H1 (cell line): Measurements from ENCODE around the gene TPRKB. TPM values are rescaled to one million over a fixed set of nuclear protein-coding genes. Genes with fewer than 3 reads are reported as not detected.

Source experiments
- HDAC2 ChIP-seq, 2 experiments: fragments of 300-600 bp in 1 of 2; sonication (generic) in 1 of 2; IDR thresholded peaks; 2 replicates each; pipeline ENCODE4 v1.6.1; 2011 to 2012; ENCODE audit warnings: low read depth in 2 of 2, low read length in 2 of 2, mild to moderate bottlenecking in 2 of 2, moderate library complexity in 2 of 2, borderline replicate concordance in 1 of 2, inconsistent platforms in 1 of 2
- HDAC6 ChIP-seq: IDR thresholded peaks from one replicate; pipeline ENCODE4 v1.7.1; 2012; ENCODE audit warnings: low read depth, mild to moderate bottlenecking, inconsistent platforms, low read length, moderate library complexity
- KDM5A ChIP-seq: fragments of 200-600 bp; IDR thresholded peaks from 2 replicates; pipeline ENCODE4 v1.7.1; 2012; ENCODE audit warnings: mild to moderate bottlenecking, low read length, inconsistent platforms, mixed read lengths
- SIRT6 ChIP-seq: IDR thresholded peaks from one replicate; pipeline ENCODE4 v1.7.1; 2012; ENCODE audit warnings: low read length, inconsistent platforms
- ZNF274 ChIP-seq: IDR thresholded peaks from 2 replicates; pipeline ENCODE4 v1.7.0; 2012; ENCODE audit warnings: low read length, borderline replicate concordance; ENCODE audit errors: extremely low read depth
- polyA plus RNA-seq, 7 experiments: library from polyadenylated mRNA; depleted of rRNA in 3 of 7; stranded (reverse) in 5 of 7; unstranded in 2 of 7; fragments of >200 nt in 5 of 7; fragments of 200-250 nt in 2 of 7; gene quantifications; 1 replicate in 5 of 7; 2 replicates in 1 of 7; 4 replicates in 1 of 7; pipeline versions ENCODE4 v1.2.1 to v1.2.3, GENCODE V29; 2011 to 2013; ENCODE audit warnings: missing spikeins in 2 of 7, mixed read lengths in 2 of 7
- total RNA-seq: library from RNA; stranded (reverse); fragmentation: NEBNext Ultra II Directional; extraction: Animal tissue kit (Norgen Biotek cat#: 25700); gene quantifications from 2 replicates; pipeline ENCODE4 v1.2.1, GENCODE V29; 2021

TPRKB gene
- total and polyA plus RNA-seq, 2 of the 8 experiments (the other 6 are each of a cell fraction or from before 2014, with no cell fraction given) = 40.3 to 41.6 TPM

DNA sequence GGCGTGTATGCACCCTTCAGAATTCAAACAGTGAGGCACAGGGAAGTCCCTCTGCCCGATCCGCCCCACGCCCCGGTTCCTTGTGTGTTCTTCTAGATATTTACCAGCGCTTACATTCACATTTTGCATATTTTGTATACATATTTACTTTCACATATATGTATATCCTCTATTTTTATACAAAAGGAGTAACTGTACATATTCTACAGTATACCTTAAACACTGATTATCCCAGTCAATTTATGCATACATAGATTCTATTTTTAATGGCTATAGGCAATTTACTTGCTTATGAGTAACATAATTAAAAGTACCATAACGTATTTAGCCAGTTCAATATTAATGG lies 43.1 kb upstream of the TPRKB start (continued):
- TF ChIP-seq HDAC2 (IDR thresholded peaks at IDR 0.05; ENCODE audit: borderline replicate concordance in 1 of 2, low read depth in 2 of 2, low read length in 2 of 2) (no peak), ZNF274 (no peak), SIRT6 (no peak), KDM5A (no peak), HDAC6 (no peak)
